Astrocyte of the cerebellum (primary cell): Measurements from ENCODE around the gene MEI4.
"Not testable (repeated sequence)": the region's sequence is repeated elsewhere in the genome, so short reads cannot be mapped to it uniquely, and the experiment has no call there.

Experiments
- DNase-seq: peaks from one replicate; pipeline ENCODE4 v3.0.0-alpha.2; 2011; ENCODE audit warnings: low read depth
- H3K4me3 ChIP-seq: 2 replicates; pipeline ENCODE4 v1.5.1; 2011; ENCODE audit warnings: mild to moderate bottlenecking, low read depth, low read length, moderate library complexity
- in situ Hi-C: cut with HindIII; loops from 2 replicates; pipeline ENCODE4 v1.10.0; 2017; ENCODE audit warnings: low sequenced_read_pairs
- TF ChIP-seq, protein P1 (sequence below): IDR thresholded peaks from 2 replicates; pipeline ENCODE4 v1.5.1; 2012; ENCODE audit warnings: low read length, low read depth, moderate library complexity, mild to moderate bottlenecking; ENCODE audit errors: missing control alignments

Gene MEI4

DNA sequence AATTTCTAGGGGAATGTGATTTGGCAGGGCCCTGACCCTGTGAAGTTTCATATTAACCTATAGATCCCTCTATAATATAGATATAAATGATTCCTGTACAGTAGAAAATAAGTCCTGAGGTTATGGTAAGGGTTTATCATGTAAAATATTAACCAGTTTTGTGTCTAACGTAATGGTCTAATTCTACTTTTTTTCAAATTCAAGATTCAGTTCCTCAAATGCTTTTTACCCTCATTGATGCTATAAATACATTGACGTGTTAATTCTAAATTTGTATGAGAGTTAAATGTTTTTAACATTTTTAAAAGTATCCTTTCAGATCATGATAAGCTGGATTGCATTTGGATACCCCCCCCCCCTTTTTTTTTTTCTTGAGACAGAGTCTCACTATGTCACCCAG, 169.4 kb downstream of the MEI4 start:
- TF ChIP-seq, protein P1, sequence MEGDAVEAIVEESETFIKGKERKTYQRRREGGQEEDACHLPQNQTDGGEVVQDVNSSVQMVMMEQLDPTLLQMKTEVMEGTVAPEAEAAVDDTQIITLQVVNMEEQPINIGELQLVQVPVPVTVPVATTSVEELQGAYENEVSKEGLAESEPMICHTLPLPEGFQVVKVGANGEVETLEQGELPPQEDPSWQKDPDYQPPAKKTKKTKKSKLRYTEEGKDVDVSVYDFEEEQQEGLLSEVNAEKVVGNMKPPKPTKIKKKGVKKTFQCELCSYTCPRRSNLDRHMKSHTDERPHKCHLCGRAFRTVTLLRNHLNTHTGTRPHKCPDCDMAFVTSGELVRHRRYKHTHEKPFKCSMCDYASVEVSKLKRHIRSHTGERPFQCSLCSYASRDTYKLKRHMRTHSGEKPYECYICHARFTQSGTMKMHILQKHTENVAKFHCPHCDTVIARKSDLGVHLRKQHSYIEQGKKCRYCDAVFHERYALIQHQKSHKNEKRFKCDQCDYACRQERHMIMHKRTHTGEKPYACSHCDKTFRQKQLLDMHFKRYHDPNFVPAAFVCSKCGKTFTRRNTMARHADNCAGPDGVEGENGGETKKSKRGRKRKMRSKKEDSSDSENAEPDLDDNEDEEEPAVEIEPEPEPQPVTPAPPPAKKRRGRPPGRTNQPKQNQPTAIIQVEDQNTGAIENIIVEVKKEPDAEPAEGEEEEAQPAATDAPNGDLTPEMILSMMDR: no peak
- no peak for DNase-seq
- no peak overlapping the region for H3K4me3 ChIP-seq
- in situ Hi-C loops: no loop called here

DNA sequence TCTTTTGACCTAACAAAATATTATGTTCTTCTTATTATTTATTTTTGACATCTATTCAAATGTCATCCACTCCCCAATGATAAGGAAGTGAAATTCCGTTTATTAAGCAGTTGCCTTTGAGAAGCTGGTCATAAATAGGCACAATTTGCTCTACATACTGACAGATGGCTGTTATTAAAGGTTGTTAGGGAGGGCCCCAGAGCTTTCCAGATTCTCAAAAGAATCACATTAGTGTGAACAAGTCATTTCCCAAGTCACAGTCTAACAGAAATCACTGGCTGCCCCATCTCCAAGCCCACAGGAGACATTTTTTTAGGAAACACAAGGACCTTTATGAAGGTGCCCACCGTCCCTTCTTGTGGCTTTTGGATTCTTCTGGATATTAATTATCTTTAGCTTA, 172.4 kb downstream of the MEI4 start:
- DNase-seq: no peak
- TF ChIP-seq, protein P1: no peak
- H3K4me3 ChIP-seq: no peak overlapping the region
- in situ Hi-C loops: no loop called here

DNA sequence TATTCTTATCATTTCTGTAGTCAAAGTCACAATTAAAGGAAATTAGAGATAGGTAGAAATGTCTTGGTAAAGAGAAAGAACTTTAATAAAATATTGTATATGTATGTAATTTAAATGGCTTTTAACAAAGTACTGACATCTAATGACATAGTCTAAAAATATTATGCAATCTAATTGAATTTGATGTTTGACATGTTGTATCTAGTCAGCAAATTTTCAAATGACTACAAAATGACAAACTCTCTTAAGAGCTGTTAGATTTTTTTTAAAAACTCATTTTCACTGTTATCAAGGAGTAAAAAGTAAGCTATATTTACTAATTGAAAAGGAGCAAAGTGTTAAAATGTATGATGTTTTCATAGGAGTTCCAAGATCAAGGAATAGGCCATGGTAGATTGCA, 176.9 kb downstream of the MEI4 start:
- in situ Hi-C loops: no loop called here
- no peak overlapping the region for H3K4me3 ChIP-seq
- no peak for DNase-seq
- TF ChIP-seq, protein P1: no peak

DNA sequence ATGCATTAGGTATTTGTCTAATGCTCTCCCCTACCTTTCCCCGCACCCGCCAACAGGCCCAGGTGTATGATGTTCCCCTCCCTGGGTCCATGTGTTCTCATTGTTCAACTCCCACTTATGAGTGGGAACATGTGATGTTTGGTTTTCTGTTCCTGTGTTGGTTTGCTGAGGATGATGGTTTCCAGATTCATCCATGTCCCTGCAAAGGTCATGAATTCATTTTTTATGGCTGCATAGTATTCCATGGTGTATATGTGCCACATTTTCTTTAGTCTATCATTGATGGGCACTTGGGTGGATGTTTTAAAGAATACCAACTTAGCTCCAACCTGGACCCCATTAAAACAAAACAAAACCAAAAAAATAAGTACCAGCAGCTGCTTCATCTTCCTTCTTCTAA, 180.9 kb downstream of the MEI4 start:
- in situ Hi-C loops, H3K4me3 ChIP-seq, DNase-seq: not testable (repeated sequence)

DNA sequence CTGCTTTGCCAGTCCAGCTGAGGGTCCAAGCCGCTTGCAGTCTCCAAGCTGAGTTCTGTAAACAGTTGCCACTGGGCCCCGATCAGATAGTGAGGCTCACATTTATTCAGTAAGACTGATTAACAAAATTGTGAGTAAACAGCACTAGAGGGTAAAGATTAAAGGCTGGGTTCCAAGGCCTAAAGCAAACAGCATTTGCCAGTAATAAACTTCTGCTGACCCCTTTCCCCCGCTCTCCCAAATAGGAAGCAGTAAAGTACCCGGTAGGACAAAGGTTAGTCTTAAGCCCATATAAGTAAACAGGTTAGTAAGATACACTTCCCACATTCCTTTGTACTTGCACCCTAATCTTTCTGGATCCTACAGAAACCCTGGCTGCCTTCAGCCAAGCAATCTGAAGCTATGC, 181.8 kb downstream of the MEI4 start:
- H3K4me3 ChIP-seq: no peak overlapping the region
- TF ChIP-seq, protein P1: no peak
- no peak for DNase-seq
- in situ Hi-C loops: no loop called here

DNA sequence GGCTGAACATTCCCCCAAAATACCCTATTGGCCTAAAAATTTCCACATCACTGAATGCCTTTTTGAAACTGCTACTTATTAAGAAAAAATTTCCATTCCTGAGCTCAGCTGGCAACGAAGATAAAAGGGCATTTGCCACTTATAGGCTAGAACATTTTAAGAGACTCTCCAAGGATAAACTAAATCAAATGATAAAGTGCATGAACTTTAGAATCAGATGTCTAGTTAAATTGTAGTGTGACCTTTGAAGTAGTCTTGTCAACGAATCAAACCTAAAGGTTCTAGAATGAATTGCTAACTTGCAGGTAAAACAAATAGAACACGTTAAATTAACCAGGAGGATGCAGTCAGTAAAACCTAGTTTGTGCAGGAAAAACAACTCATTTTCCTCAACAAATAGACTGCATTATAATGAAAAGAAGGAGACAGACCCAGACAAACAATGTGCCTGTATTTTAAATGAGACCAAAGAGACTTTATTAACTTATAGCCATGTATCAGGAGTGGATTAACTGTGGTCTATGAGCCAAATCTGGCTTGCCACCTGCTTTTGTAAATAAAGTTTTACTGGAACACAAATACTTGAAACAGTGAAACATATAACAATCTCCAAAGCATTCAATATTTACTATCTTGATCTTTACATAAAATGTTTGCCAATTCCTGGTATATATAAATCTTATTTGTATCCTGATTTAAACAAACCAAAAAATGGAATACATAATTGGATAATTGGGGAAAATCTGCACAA, 184.4 kb downstream of the MEI4 start:
- TF ChIP-seq, protein P1: no peak
- no peak for DNase-seq
- in situ Hi-C loops: no loop called here
- H3K4me3 ChIP-seq: no peak overlapping the region

DNA sequence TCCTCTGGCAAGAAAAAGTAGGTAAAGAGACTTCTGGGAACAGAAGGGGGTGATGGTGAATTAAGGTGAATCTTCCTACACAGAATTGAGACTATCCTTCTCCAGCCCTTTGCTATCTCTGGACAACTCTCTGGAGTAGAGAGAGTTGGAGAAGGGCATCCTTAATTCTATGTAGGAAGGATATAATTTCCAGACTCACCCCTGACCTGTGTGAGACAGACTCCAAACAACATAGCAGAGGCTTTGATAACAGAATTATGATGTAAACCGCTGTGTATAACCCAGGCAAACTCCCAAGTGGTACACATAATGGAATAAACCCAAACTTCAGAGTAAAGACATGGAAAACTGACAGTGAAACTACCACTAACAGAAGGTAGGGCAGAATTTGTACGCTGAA, 186.5 kb downstream of the MEI4 start:
- TF ChIP-seq, protein P1: no peak
- H3K4me3 ChIP-seq: no peak overlapping the region
- in situ Hi-C loops: no loop called here
- DNase-seq: no peak
